Measurements from ENCODE around the gene UNC45A. TPM values are rescaled to one million over a fixed set of nuclear protein-coding genes. Genes with fewer than 3 reads are reported as not detected.
A peak's percentile ranks its signal among the peaks of the same experiment; 100 is the strongest.

Gene UNC45A
- total and polyA plus RNA-seq, 2 of the 13 experiments (the other 11 are each of a cell fraction or from before 2014, with no cell fraction given), result 33.8 to 39.7 TPM

GRCh38 chr15:90934256-90934948, 683 bp upstream of the UNC45A start (continued):
- TF ChIP-seq ZFP91 (CRISPR knock-in tag; IDR thresholded peaks at IDR 0.05; ENCODE audit: borderline replicate concordance) (peak; percentile 8; the same call in 1 of the 2 replicates), FOSL1 (CRISPR knock-in tag; IDR thresholded peaks at IDR 0.05; ENCODE audit: borderline replicate concordance) (no peak), POGK (CRISPR knock-in tag; conservative IDR thresholded peaks at IDR 0.05) (no peak), SOX13 (IDR thresholded peaks at IDR 0.05) (no peak), SOX13 (CRISPR knock-in tag; conservative IDR thresholded peaks at IDR 0.05 in 1 of 2, IDR thresholded peaks at IDR 0.05 in 1 of 2) (no peak), RORA (CRISPR knock-in tag; IDR thresholded peaks at IDR 0.05) (no peak), ZKSCAN1 (IDR thresholded peaks at IDR 0.05; ENCODE audit: low read length) (no peak), ZNF550 (CRISPR knock-in tag; IDR thresholded peaks at IDR 0.05; ENCODE audit: borderline replicate concordance) (no peak), ZNF3 (CRISPR knock-in tag; IDR thresholded peaks at IDR 0.05) (no peak), ZNF839 (CRISPR knock-in tag; IDR thresholded peaks at IDR 0.05; ENCODE audit: borderline replicate concordance) (no peak), ZSCAN20 (CRISPR knock-in tag; IDR thresholded peaks at IDR 0.05; ENCODE audit: borderline replicate concordance) (no peak), SP140L (CRISPR knock-in tag; IDR thresholded peaks at IDR 0.05; ENCODE audit: borderline replicate concordance) (no peak), KDM1A (CRISPR knock-in tag; IDR thresholded peaks at IDR 0.05) (no peak), HHEX (CRISPR knock-in tag; IDR thresholded peaks at IDR 0.05) (no peak), ZNF234 (CRISPR knock-in tag; conservative IDR thresholded peaks at IDR 0.05) (no peak), ZNF670 (CRISPR knock-in tag; IDR thresholded peaks at IDR 0.05; ENCODE audit: borderline replicate concordance) (0 out of 2 replicates have a peak, but pooled peaks have one; percentile 76), ZNF609 (CRISPR knock-in tag; IDR thresholded peaks at IDR 0.05; ENCODE audit: borderline replicate concordance) (no peak), ZBTB33 (CRISPR knock-in tag; IDR thresholded peaks at IDR 0.05) (no peak), ZNF180 (CRISPR knock-in tag; IDR thresholded peaks at IDR 0.05; ENCODE audit: borderline replicate concordance, low read depth) (no peak), ZNF615 (CRISPR knock-in tag; IDR thresholded peaks at IDR 0.05; ENCODE audit: borderline replicate concordance) (no peak)

Measured in HepG2 (cell line).